Vagina (tissue), 2 donors: ENCODE results near the gene PRSS53. TPM values are rescaled to one million over a fixed set of nuclear protein-coding genes. Genes with fewer than 3 reads are reported as not detected.

Source experiments
- DNase-seq, 2 donors: peaks; one replicate each; pipeline ENCODE4 v3.0.0-alpha.2; 2017; ENCODE audit errors: extremely low spot score in 2 of 2
- H3K27ac ChIP-seq: fragments of 200-600 bp; sonication (generic); one replicate; pipeline ENCODE4 v1.5.1; 2019
- H3K27me3 ChIP-seq: fragments of 200-600 bp; sonication (generic); one replicate; pipeline ENCODE4 v1.5.1; 2019
- H3K36me3 ChIP-seq, 2 donors: fragments of 200-600 bp; sonication (generic); one replicate each; pipeline ENCODE4 v1.5.1; 2017 to 2019
- H3K4me1 ChIP-seq: fragments of 200-600 bp; sonication (generic); one replicate; pipeline ENCODE4 v1.5.1; 2019
- H3K4me3 ChIP-seq, 2 donors: fragments of 200-600 bp; sonication (generic); 1 replicate in 1 of 2; 2 replicates in 1 of 2; pipeline ENCODE4 v1.5.1; 2016 to 2019
- H3K9me3 ChIP-seq: fragments of 200-600 bp; sonication (generic); one replicate; pipeline ENCODE4 v1.5.1; 2019
- POLR2A ChIP-seq, 2 donors: fragments of 450-650 bp; IDR thresholded peaks; one replicate each; pipeline ENCODE4 v1.6.1; 2017; ENCODE audit warnings: antibody characterized with exemption in 2 of 2, mild to moderate bottlenecking in 2 of 2, moderate library complexity in 2 of 2
- POLR2AphosphoS5 ChIP-seq, 2 donors: sonication (generic); formaldehyde crosslinking; IDR thresholded peaks; one replicate each; pipeline ENCODE4 v1.9.0; 2017; ENCODE audit warnings: antibody characterized with exemption in 2 of 2, mild to moderate bottlenecking in 2 of 2, low read depth in 1 of 2; ENCODE audit not compliant: insufficient read depth in 1 of 2
- intact Hi-C: fragments of 100-400 bp; cut with DNase I; formaldehyde crosslinking; loops from one replicate; pipeline ENCODE4 v1.15.1; 2023
- total RNA-seq: library from RNA; depleted of rRNA; stranded (reverse); fragments of >200 nt; gene quantifications from one replicate; pipeline ENCODE4 v1.2.3, GENCODE V29; 2016
- TF ChIP-seq, protein P1 (sequence below), 3 experiments: fragments of 450-650 bp in 2 of 3; fragments of 200-600 bp in 1 of 3; sonication (generic) in 1 of 3; IDR thresholded peaks; one replicate each; pipeline ENCODE4 v1.5.1; 2017 to 2019; ENCODE audit warnings: antibody characterized with exemption in 3 of 3, mild to moderate bottlenecking in 2 of 3, moderate library complexity in 2 of 3

The PRSS53 gene
- total RNA-seq, 1 donor from 2014 or later = 2.0 TPM

DNA sequence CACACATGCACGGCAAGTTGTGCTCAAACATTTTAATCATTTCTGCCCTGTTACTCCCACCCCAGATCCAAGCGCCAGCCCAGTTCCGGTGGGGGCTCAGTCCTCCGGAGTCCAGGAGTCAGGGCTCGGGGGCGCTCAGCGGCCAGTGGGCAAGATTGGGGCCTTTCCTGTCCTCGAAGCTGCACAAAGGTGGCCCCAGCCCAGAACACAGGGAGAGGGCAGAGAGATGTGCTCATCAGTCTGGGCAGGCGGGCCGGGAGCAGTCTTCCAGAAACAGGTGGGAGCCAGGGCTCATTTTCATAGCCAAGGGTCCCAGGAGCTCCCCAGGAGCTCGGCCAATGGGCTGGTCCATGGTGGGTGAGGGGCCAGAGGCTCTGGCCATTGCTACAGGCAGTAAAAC is 42.7 kb upstream of the PRSS53 start:
- intact Hi-C loops = no loop called here
- H3K27me3 ChIP-seq = no peaks in the 10 kb centered on the region

DNA sequence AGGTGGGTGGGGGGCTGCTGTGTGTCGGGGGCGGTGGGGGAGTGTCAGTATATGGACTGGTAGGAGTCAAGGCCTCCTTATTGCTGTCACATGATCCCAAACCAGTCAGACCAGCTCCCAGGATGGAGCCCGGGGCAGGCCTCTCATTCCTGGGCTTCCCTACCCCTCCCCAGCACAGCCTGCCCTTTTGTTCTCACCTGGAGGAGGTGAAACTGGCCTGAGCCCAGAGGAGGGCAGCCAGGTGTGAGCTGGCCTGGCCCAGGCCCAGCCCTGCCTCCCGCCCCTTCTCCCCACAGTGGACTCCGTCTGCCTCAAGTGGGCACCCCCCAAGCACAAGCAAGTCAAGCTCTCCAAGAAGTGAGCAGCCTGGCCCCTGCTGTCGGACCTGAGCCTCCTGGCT is 42.2 kb upstream of the PRSS53 start:
- Histone ChIP-seq H3K9me3 (no peaks in the 10 kb centered on the region), H3K4me1 (peaks cover 43% of the 10 kb centered on the region), H3K27me3 (no peaks in the 10 kb centered on the region), H3K27ac (peak overlapping the region; percentile 72), H3K4me3 (no peak overlapping the region), H3K36me3 (peaks cover 0 to 37% of the 10 kb centered on the region in 2 donors)
- TF ChIP-seq, protein P1, sequence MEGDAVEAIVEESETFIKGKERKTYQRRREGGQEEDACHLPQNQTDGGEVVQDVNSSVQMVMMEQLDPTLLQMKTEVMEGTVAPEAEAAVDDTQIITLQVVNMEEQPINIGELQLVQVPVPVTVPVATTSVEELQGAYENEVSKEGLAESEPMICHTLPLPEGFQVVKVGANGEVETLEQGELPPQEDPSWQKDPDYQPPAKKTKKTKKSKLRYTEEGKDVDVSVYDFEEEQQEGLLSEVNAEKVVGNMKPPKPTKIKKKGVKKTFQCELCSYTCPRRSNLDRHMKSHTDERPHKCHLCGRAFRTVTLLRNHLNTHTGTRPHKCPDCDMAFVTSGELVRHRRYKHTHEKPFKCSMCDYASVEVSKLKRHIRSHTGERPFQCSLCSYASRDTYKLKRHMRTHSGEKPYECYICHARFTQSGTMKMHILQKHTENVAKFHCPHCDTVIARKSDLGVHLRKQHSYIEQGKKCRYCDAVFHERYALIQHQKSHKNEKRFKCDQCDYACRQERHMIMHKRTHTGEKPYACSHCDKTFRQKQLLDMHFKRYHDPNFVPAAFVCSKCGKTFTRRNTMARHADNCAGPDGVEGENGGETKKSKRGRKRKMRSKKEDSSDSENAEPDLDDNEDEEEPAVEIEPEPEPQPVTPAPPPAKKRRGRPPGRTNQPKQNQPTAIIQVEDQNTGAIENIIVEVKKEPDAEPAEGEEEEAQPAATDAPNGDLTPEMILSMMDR (IDR thresholded peaks at IDR 0.05) = no peak
- TF ChIP-seq POLR2AphosphoS5 (IDR thresholded peaks at IDR 0.05; ENCODE audit: insufficient read depth in 1 of 2, low read depth in 1 of 2) (peak in 1 of 2 donors; percentile 39), POLR2A (IDR thresholded peaks at IDR 0.05) (no peak)
- intact Hi-C loops = no loop called here
- no peak for DNase-seq

More for the DNA sequence above, 42.7 kb upstream of the PRSS53 start:
- Histone ChIP-seq H3K4me1 (peaks cover 45% of the 10 kb centered on the region), H3K4me3 (no peak overlapping the region), H3K27ac (peak overlapping the region; percentile 72), H3K9me3 (no peaks in the 10 kb centered on the region), H3K36me3 (peaks cover 0 to 37% of the 10 kb centered on the region in 2 donors)
- TF ChIP-seq, protein P1 (IDR thresholded peaks at IDR 0.05) = no peak
- TF ChIP-seq POLR2AphosphoS5 (IDR thresholded peaks at IDR 0.05; ENCODE audit: insufficient read depth in 1 of 2, low read depth in 1 of 2) = peak in 1 of 2 donors; percentile 1
- TF ChIP-seq POLR2A (IDR thresholded peaks at IDR 0.05) = no peak
- DNase-seq = no peak

DNA sequence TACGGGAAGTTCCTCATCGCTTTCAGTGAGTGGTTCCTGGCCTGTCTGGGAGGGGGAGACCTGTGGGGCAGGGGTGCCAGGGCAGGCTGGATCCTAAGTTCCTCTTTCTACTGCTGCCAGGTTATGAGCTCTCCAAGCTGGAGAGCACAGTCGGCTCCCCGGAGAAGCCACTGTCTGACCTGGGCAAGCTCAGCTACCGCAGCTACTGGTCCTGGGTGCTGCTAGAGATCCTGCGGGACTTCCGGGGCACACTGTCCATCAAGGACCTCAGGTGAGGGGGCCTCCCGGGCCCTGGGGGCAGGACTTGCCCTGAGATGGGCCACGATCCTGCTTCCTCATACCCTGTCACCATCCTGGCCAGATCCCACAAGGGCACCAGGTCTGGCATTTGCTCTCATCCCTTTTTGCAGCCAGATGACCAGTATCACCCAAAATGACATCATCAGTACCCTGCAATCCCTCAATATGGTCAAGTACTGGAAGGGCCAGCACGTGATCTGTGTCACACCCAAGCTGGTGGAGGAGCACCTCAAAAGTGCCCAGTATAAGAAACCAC is 41.7 kb upstream of the PRSS53 start:
- intact Hi-C loops = no loop called here
- Histone ChIP-seq H3K9me3 (no peaks in the 10 kb centered on the region), H3K4me1 (peaks cover 40% of the 10 kb centered on the region), H3K36me3 (peaks cover 0 to 37% of the 10 kb centered on the region in 2 donors), H3K4me3 (no peak overlapping the region), H3K27ac (peak overlapping the region; percentile 72), H3K27me3 (no peaks in the 10 kb centered on the region)
- TF ChIP-seq, protein P1 (IDR thresholded peaks at IDR 0.05) = no peak
- no peak for TF ChIP-seq POLR2A (IDR thresholded peaks at IDR 0.05)
- DNase-seq = no peak

DNA sequence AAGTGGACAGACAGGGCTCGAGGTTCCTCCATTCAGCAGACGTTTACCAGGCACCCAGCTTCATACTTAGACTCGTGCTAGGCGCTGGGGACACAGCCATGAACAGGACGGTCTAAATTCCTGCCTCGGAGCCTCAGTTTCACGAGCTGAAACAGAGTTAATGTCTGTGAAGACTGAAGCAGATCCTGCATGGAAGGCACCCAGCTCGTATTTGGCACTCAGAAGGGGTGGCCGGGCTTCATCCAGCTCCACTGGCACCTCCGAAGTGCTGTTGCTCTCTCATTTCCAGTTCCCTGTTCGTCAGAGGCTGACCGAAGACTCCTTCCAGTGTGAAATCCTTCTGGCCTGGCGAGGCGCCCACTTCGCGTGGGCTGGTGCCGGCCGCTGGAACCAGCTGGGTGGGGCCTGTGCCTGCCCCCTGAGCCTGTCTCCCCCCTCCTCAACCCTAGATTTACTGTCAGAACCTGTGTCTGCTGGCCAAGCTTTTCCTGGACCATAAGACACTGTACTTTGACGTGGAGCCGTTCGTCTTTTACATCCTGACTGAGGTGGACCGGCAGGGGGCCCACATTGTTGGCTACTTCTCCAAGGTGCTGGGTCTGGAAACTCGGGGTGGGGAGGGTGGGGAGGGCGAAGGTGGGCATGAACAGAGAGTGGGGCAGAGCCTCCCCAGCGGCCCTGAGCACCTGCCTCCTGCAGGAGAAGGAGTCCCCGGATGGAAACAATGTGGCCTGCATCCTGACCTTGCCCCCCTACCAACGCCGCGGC is 41.0 kb upstream of the PRSS53 start:
- no peak for DNase-seq
- Histone ChIP-seq H3K4me1 (peaks cover 40% of the 10 kb centered on the region), H3K27me3 (no peaks in the 10 kb centered on the region), H3K9me3 (no peaks in the 10 kb centered on the region), H3K4me3 (no peak overlapping the region), H3K36me3 (peaks cover 0 to 37% of the 10 kb centered on the region in 2 donors), H3K27ac (peak overlapping the region; percentile 72)
- intact Hi-C loops = no loop called here
- no peak for TF ChIP-seq POLR2A (IDR thresholded peaks at IDR 0.05)
- TF ChIP-seq, protein P1 (IDR thresholded peaks at IDR 0.05) = no peak
- no peak for TF ChIP-seq POLR2AphosphoS5 (IDR thresholded peaks at IDR 0.05; ENCODE audit: insufficient read depth in 1 of 2, low read depth in 1 of 2)
